Measurements from ENCODE around the gene GTPBP6.
"Not testable (repeated sequence)": the region's sequence is repeated elsewhere in the genome, so short reads cannot be mapped to it uniquely, and the experiment has no call there.

The GTPBP6 gene

DNA sequence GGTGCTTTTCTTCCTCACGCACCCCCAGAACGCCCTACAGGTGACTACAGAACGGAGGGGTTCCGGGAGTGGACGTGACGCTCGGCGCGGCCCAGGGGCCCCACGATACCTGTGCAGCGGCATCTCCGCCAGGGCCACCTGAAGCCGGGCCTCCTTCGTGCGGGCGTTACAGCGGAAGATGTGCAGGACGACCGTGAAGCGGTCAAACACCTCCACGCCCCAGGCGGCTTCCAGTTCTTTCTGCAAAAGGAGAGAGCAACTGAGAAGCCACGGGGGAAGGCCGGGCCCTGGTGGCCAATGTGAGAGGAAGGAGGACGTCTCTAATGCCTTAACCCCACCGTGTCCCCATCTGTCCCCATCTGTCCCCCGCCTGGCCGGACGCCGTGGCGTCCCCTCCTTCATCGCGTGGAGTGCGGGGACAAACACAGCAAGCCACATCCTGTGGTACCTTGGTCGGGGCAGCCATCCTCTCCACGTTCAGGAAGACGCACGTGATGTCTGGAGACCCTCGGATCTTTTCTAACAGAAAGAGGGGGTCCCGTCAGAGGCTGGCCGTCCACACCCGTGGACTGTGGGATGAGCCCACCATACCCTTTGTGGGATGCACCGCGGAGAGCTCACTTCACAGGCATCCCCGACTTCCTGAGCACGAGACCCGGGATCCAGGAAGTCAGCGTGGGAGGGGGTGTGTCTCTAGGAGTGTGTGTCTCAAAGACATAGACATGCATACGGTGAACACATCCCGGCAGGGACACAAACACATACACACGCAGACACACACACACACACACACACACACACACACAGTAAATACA is 3.6 kb downstream of the GTPBP6 start:
- no peak for DNase-seq

DNA sequence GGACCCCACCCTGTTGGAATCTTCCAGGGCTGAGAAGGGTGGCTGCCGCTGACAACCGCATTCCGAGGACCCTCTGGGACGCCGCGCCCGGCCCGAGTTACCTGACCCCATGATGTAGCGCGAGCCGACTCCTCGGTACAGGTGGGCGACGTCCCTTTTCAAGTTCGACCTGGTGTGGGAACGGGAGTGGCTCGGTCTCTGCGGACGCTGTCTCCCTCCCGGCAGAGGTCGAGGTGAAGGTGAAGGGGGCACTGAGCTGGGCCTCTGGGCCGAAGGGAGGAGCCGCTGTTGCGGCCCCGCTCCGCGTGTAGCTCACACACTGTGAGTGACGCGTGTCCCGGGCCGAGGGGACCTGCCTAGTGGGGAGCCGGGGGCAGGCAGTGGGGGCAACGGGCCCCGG is 4.5 kb downstream of the GTPBP6 start:
- DNase-seq: no peak

DNA sequence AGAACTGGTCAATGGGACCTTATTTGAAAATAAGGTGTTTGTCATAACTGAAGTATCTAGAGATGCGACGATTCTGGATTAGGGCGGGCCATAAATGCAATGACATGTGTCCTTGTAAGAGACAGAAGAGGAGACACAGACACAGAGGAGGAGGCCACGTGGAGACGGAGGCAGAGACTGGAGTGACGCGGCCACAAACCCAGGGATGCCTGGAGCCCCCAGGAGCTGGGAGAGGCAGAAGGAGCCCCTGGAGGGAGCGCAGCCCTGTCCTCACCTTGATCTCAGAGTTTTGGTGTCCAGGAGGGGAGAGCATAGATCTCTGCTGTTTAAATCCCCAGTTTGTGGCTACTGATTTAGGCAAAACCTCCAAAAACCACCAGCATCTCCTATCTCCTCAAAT is 5.0 kb downstream of the GTPBP6 start:
- no peak for DNase-seq

- no peak for DNase-seq
Observed at GRCh38 chrX:312621-313331, 5.8 kb downstream of the GTPBP6 start.

GRCh38 chrX:311156-312129 is 7.2 kb downstream of the GTPBP6 start:
- no peak for DNase-seq

- no peak for DNase-seq
Observed at GRCh38 chrX:310621-311155, 7.9 kb downstream of the GTPBP6 start.

DNA sequence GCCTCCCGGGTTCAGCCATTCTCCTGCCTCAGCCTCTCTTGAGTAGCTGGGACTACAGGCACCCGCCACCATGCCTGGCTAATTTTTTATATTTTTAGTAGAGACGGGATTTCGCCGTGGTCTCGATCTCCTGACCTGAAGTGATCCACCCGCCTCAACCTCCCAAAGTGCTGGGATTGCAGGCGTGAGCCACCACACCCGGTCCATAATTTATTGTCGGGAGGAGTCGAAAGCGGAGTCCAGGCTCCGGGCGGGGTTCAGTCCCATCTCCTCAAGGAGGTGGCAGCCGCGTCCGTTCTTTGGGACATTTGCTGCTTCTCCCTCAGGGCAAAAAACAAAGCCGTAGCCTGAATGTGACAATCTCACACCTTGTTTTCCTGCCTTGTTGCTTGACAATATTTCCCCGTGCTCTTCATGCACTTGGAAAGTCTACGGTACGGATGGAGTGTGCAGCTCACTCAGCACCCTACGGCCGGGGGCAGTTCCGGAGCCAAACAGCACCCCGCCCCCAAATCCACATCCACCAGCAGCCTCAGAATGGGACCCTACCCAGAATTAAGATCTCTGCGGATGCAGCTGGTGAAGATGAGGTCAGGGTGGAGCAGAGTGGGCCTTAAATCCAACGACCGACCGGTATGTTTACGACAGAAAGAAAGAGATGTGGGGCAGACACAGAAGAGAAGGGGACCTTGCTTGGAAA is 9.6 kb downstream of the GTPBP6 start:
- no peak for DNase-seq

- no peak for DNase-seq
Observed at GRCh38 chrX:307261-308111, 11.1 kb downstream of the GTPBP6 start.

DNA sequence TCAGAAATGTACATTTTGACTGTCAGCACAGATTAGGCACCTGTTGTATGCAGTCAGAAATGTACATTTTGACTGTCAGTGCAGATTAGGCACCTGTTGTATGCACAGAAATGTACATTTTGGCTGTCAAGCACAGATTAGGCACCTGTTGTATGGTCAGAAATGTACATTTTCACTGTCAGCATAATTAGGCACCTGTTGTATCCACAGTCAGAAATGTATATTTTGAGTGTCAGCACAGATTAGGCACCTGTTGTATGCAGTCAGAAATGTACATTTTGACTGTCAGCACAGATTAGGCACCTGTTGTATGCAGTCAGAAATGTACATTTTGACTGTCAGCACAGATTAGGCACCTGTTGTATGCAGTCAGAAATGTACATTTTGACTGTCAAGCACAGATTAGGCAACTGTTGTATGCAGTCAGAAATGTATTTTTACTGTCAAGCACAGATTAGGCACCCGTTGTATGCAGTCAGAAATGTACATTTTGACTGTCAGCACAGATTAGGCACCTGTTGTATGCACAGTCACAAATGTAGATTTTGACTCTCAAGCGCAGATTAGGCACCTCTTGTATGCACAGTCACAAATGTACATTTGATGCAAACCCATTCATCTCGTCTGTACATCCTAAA is 11.9 kb downstream of the GTPBP6 start:
- not testable (repeated sequence) for DNase-seq

- not testable (repeated sequence) for DNase-seq
Observed at GRCh38 chrX:305781-306613, 12.6 kb downstream of the GTPBP6 start.

DNA sequence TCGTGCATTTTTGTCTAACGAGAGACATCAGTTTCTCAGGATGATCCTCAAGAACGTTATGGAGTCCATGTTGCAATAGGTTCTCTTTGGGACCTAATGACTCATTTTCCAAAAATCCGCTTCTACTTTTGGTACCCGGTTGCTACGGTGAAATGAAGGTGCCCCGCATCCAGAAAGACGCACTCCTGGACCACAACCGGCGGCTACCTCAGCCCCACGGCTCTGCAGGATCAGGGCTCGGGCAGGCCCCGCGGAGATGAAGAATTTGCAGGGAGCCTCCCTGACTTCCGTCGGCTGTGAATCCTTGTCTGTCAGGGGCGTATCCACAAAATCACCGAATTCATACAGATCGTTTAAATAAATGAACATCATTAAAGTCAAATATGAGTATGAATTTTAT is 15.6 kb downstream of the GTPBP6 start:
- no peak for DNase-seq

- no peak for DNase-seq
Observed at GRCh38 chrX:300334-300733, 18.3 kb downstream of the GTPBP6 start.

DNA sequence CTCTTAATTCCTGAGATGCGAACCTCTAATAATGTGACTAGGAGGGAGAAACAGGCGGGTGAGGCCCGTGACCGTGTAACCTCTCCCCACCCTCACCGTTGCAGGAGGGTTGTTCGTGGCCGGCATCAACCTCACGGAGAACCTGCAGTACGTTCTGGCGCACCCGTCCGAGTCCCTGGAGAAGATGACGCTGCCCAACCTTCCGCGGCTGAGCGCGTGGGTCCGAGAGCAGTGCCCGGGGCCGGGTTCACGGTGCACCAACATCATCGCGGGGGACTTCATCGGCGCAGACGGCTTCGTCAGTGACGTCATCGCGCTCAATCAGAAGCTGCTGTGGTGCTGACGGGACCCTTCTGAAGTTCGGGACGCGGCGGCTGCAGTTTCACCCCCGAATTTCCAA is 19.6 kb downstream of the GTPBP6 start:
- DNase-seq: no peak

- DNase-seq: no peak
Observed at GRCh38 chrX:295136-295535, 23.5 kb downstream of the GTPBP6 start.

DNA sequence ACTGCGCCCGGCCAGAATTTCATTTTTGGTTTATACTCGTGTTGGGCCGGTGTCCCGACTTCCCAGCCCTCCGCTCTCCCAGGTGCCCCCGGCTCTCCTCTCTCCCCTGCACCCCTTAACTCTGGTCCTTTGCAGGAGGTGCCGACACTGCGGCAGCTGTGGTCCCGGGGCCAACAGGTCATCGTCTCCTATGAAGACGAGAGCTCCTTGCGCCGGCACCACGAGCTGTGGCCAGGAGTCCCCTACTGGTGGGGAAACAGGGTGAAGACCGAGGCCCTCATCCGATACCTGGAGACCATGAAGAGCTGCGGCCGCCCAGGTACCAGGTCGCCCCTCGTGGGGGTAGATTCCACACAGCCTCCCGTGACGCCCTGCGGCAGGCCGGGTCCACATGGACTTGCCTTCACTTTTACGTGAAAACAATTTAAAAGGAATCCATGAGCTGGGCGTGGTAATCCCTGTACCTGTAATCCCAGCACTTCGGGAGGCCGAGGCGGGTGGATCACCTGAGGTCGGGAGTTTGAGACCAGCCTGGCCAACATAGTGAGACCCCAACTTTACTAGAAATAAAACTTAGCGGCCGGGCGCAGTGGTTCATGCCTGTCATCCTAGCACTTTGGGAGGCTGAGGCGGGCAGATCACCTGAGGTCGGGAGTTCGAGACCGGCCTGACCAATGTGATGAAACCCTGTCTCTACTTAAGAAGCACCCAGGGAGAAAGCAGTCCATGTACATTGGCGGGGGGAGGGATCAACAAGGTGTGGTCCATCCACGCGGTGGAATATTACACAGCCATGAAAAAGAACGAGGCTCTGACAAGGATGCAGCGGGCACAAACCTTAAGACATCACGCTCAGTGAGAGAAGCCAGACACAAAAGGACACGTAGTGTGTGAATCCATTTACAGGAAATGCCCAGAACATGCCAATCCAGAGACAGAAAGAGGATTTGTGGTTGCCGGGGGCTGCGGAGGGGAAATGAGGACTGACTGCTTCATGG is 25.4 kb downstream of the GTPBP6 start:
- no peak for DNase-seq

- DNase-seq: no peak
Observed at GRCh38 chrX:291411-291901, 27.1 kb downstream of the GTPBP6 start.

DNA sequence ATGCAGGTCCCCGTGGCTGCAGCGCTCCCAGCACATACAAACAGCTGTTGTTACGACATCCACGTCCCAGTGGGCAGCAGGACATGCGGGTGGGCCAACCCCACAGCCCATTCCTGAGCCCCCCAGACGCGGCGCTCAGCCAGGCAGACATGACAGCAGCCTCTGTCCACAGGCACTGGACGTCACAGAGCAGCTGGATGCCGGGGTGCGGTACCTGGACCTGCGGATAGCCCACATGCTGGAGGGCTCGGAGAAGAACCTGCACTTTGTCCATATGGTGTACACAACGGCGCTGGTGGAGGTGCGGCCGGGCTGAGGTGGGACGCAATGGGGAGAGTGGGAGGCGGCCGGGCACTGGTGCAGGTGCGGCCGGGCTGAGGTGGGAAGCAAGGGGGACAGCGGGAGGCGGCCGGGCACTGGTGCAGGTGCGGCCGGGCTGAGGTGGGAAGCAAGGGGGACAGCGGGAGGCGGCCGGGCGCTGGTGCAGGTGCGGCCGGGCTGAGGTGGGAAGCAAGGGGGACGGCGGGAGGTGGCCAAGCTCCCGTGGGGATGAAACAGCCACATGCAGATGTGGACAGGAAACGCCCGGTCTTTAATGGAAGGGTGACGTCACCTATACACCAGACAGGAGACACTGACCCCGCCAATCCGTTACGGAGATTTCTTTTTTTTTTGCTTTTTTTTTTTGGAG is 28.0 kb downstream of the GTPBP6 start:
- DNase-seq: no peak

DNA sequence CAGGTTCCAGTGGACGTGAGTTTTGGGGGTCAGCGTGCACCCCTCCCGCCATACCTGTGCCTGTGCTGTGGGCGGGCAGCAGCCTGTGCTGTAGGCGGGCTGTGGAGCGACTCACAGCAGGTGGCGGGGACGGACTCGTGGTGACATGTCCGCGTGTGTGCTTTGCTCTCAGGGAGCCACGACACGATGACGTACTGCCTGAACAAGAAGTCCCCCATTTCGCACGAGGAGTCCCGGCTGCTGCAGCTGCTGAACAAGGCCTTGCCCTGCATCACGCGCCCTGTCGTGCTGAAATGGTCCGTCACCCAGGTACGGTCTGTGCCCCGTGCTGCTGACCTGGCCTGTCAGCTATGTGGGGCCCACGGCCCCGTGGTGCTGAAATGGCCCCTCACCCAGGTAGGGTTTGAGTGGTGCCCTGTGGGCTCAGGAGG is 30.0 kb downstream of the GTPBP6 start:
- DNase-seq: no peak

Measured in stimulated activated CD8-positive, alpha-beta memory T cell treated with anti-CD3 and anti-CD28 coated beads, Interleukin-4, amount 100 ng/mL, for 48 hours (primary cell).